PFSK-1 (cell line): ENCODE measurements around the gene C2orf80.

Experiments used
- SIN3A ChIP-seq: IDR thresholded peaks from 2 replicates; pipeline ENCODE4 v1.6.1; 2012; ENCODE audit warnings: mild to moderate bottlenecking, low read length, moderate library complexity, borderline replicate concordance; ENCODE audit not compliant: insufficient read depth
- TAF1 ChIP-seq: IDR thresholded peaks from 2 replicates; pipeline ENCODE4 v1.6.1; 2012; ENCODE audit warnings: low read length, control low read depth, borderline replicate concordance; ENCODE audit not compliant: insufficient read depth

DNA sequence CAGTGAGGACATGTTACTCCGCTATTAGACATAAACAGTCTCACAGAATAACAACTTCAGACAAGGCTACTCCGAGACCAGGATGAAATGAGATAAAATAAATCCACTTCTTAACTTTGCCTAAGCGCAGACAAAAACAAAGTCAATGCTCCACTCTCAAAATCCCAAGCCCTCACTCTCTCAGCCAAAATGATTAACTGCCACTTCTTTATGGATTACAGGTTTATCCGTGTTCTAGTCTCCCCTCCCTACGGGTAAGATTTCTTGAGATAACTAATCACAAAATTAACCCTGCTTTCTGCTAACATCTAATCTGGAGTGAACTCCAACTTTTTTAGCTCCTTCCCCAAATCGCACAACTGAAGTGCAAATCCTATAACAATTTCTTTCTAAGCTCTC, 59.1 kb downstream of the C2orf80 start:
- TF ChIP-seq SIN3A (no peak), TAF1 (no peak)
